IPS DF 6.9 (cell line): ENCODE measurements around the gene C3orf70.

Experiments used
- DNase-seq: peaks from one replicate; pipeline ENCODE4 v3.0.0-alpha.2; 2013; ENCODE audit warnings: low read depth, low spot score
- H3K27ac ChIP-seq: one replicate; pipeline ENCODE4 v1.5.1; 2013; ENCODE audit warnings: low read length, control low read depth
- H3K27me3 ChIP-seq: 2 replicates; pipeline ENCODE4 v1.6.1; 2013; ENCODE audit warnings: mild to moderate bottlenecking, low read length; ENCODE audit not compliant: control insufficient read depth, insufficient read depth
- H3K36me3 ChIP-seq: 2 replicates; pipeline ENCODE4 v1.6.1; 2013; ENCODE audit warnings: low read length; ENCODE audit not compliant: control insufficient read depth, insufficient read depth
- H3K4me1 ChIP-seq: 2 replicates; pipeline ENCODE4 v1.6.1; 2013; ENCODE audit warnings: low read length; ENCODE audit not compliant: control insufficient read depth, insufficient read depth
- H3K4me3 ChIP-seq: 2 replicates; pipeline ENCODE4 v1.5.1; 2013; ENCODE audit warnings: mild to moderate bottlenecking, low read length
- H3K9me3 ChIP-seq: 2 replicates; pipeline ENCODE4 v1.6.1; 2013; ENCODE audit warnings: low read length, inconsistent platforms; ENCODE audit not compliant: control insufficient read depth, insufficient read depth
- WGBS: extraction: QIAGEN DNeasy Blood & Tissue Kit; methylation state at CpG from one replicate; pipeline ENCODE4 v1.1.7; 2013; ENCODE audit warnings: mixed read lengths, missing lambda C conversion rate; ENCODE audit not compliant: insufficient read length, insufficient coverage; 5-methylcytosine and 5-hydroxymethylcytosine counted together

C3orf70 gene

GRCh38 chr3:185089343-185089742 lies 63.5 kb downstream of the C3orf70 start:
- no peaks in the 10 kb centered on the region for H3K27me3 ChIP-seq
- no peaks in the 10 kb centered on the region for H3K9me3 ChIP-seq
- no peaks in the 10 kb centered on the region for H3K4me1 ChIP-seq
- DNase-seq = no peak
- no peaks in the 10 kb centered on the region for H3K36me3 ChIP-seq
- H3K27ac ChIP-seq = no peak overlapping the region
- H3K4me3 ChIP-seq = no peak overlapping the region
- WGBS = no CpG with 5 or more reads among the region's 2 CpGs

DNA sequence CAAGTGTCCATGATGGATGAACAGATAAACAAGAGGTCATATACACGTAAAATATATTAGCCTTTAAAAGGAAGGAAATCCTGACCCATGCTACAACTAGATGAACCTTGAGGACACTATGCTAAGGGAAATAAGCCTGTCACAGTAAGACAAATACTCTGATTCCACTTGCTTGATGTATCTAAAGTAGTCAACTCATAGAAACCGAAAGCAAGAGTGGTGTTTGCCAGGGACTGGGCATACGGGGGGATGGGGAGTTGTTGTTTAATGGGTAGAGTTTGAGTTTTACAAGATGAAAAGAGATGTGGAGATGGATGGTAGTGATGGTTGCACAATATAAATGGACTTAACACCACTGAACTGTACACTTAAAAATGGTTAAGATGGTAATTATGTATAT lies 65.4 kb downstream of the C3orf70 start:
- Histone ChIP-seq H3K27ac (no peak overlapping the region), H3K27me3 (no peaks in the 10 kb centered on the region), H3K36me3 (no peaks in the 10 kb centered on the region), H3K4me3 (no peak overlapping the region), H3K9me3 (no peaks in the 10 kb centered on the region), H3K4me1 (no peaks in the 10 kb centered on the region)
- 100% methylated on average over 1 of the region's 3 CpGs for WGBS
- DNase-seq = no peak

GRCh38 chr3:185084901-185085300 lies 68.0 kb downstream of the C3orf70 start:
- H3K36me3 ChIP-seq = 0 out of 2 replicates have a peak, but pooled peaks cover 2% of the 10 kb centered on the region
- no CpG with 5 or more reads among the region's 5 CpGs for WGBS
- H3K27ac ChIP-seq = no peak overlapping the region
- no peak overlapping the region for H3K4me3 ChIP-seq
- DNase-seq = no peak
- no peaks in the 10 kb centered on the region for H3K9me3 ChIP-seq
- H3K27me3 ChIP-seq = no peaks in the 10 kb centered on the region
- H3K4me1 ChIP-seq = no peaks in the 10 kb centered on the region

DNA sequence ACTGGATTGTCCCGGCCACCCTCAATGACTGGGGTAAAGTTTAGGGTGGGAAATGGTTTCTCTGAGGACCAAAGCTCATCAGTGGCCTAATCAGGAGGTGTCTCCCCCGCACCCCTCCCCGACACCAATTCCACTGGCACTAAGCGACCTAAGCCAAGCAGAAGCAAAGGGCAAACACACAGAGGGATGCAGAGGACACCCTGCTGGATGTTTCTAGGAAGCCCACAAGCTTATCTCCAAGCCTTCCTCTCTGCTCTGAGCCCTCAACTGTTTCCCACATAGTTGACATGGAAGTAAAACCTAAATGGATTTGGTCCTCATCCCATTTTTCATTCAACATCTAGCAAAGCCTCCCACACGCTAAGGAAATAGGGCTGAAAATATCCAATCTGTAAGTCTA lies 68.5 kb downstream of the C3orf70 start:
- H3K27me3 ChIP-seq = no peaks in the 10 kb centered on the region
- no CpG with 5 or more reads among the region's 5 CpGs for WGBS
- H3K4me1 ChIP-seq = no peaks in the 10 kb centered on the region
- H3K4me3 ChIP-seq = no peak overlapping the region
- no peak for DNase-seq
- no peak overlapping the region for H3K27ac ChIP-seq
- H3K9me3 ChIP-seq = no peaks in the 10 kb centered on the region
- 0 out of 2 replicates have a peak, but pooled peaks cover 2% of the 10 kb centered on the region for H3K36me3 ChIP-seq

DNA sequence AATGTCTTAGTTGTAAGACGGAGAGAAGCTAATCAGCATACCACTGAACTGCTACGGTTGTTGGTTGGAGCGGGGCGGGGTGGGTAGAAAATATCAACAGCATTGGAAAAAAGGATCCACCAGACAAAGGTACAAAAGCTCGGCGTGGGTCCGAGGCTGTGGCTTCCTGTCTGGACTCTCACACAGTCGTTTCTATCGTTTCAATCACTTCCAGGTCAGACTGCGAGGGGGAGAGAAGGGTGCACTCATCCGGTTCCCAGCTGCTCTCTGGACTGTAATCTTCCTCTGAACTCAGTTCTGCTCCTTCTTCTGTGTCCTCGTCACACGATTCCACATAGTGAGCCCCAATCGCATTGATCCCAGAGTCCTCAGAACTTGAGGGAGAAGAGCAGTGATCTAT lies 70.0 kb downstream of the C3orf70 start:
- Histone ChIP-seq H3K27ac (no peak overlapping the region), H3K4me3 (no peak overlapping the region), H3K36me3 (0 out of 2 replicates have a peak, but pooled peaks cover 2% of the 10 kb centered on the region), H3K9me3 (no peaks in the 10 kb centered on the region), H3K4me1 (no peaks in the 10 kb centered on the region), H3K27me3 (no peaks in the 10 kb centered on the region)
- no peak for DNase-seq
- WGBS = no CpG with 5 or more reads among the region's 14 CpGs

GRCh38 chr3:185082149-185082548 lies 70.7 kb downstream of the C3orf70 start:
- H3K27me3 ChIP-seq = no peaks in the 10 kb centered on the region
- no CpG with 5 or more reads among the region's 3 CpGs for WGBS
- DNase-seq = no peak
- no peak overlapping the region for H3K4me3 ChIP-seq
- H3K27ac ChIP-seq = no peak overlapping the region
- H3K36me3 ChIP-seq = 0 out of 2 replicates have a peak, but pooled peaks cover 2% of the 10 kb centered on the region
- H3K9me3 ChIP-seq = no peaks in the 10 kb centered on the region
- no peaks in the 10 kb centered on the region for H3K4me1 ChIP-seq

DNA sequence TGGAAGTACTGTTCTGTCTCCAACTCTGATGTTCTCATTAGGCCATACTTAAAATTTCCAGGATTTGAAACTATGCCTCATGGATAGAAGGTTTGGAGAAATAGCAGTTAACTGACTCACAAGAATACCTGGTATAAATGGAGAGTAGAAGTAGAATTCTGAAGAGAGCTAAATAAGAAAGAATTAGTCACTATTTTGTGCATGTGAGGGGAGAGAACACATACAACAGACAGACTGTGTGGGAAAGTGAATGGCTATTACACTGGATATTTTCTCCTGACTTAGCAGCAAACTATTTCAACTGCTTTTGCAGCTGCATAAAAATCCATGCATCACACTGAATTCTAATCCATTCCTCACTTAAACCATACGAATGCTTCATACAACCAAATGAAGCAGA lies 71.3 kb downstream of the C3orf70 start:
- H3K36me3 ChIP-seq = 0 out of 2 replicates have a peak, but pooled peaks cover 2% of the 10 kb centered on the region
- H3K4me3 ChIP-seq = no peak overlapping the region
- no peak for DNase-seq
- no peaks in the 10 kb centered on the region for H3K9me3 ChIP-seq
- WGBS = 100% methylated on average over 1 of the region's 1 CpG
- no peaks in the 10 kb centered on the region for H3K27me3 ChIP-seq
- H3K4me1 ChIP-seq = no peaks in the 10 kb centered on the region
- H3K27ac ChIP-seq = no peak overlapping the region

- 0 out of 2 replicates have a peak, but pooled peaks cover 2% of the 10 kb centered on the region for H3K36me3 ChIP-seq
- H3K9me3 ChIP-seq = no peaks in the 10 kb centered on the region
- H3K4me1 ChIP-seq = no peaks in the 10 kb centered on the region
- H3K27me3 ChIP-seq = no peaks in the 10 kb centered on the region
- DNase-seq = no peak
- WGBS = no CpG with 5 or more reads among the region's 1 CpG
- H3K27ac ChIP-seq = no peak overlapping the region
- no peak overlapping the region for H3K4me3 ChIP-seq
Observed at GRCh38 chr3:185079625-185080024, 73.2 kb downstream of the C3orf70 start.

DNA sequence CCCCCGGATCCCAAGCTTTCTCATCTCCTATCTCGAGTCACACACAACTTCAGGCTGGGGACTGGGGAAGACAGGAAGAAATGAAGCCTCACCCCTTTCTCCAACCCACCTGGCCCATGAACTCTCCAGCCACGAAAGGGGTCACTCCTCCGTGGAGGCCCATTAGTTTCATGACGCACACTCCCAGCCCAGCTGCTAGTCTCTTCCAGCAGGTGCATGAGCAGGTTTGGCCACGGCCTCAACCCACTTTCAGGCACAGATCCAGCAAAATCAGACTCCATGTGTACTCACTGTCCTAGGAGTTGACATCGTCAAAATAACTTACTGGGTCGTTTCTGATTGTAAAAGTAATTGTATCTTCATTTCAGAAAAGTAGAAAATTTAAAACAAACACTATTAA lies 76.6 kb downstream of the C3orf70 start:
- Histone ChIP-seq H3K36me3 (0 out of 2 replicates have a peak, but pooled peaks cover 2% of the 10 kb centered on the region), H3K4me1 (no peaks in the 10 kb centered on the region), H3K27me3 (no peaks in the 10 kb centered on the region), H3K27ac (no peak overlapping the region), H3K4me3 (no peak overlapping the region), H3K9me3 (no peaks in the 10 kb centered on the region)
- DNase-seq = no peak
- WGBS = no CpG with 5 or more reads among the region's 8 CpGs

GRCh38 chr3:185075547-185075946 lies 77.3 kb downstream of the C3orf70 start:
- no peak overlapping the region for H3K4me3 ChIP-seq
- WGBS = no CpG with 5 or more reads among the region's 13 CpGs
- no peaks in the 10 kb centered on the region for H3K27me3 ChIP-seq
- no peaks in the 10 kb centered on the region for H3K9me3 ChIP-seq
- H3K36me3 ChIP-seq = 0 out of 2 replicates have a peak, but pooled peaks cover 1% of the 10 kb centered on the region
- no peak for DNase-seq
- H3K27ac ChIP-seq = no peak overlapping the region
- H3K4me1 ChIP-seq = peaks cover 4% of the 10 kb centered on the region; the same call in 1 of the 2 replicates

DNA sequence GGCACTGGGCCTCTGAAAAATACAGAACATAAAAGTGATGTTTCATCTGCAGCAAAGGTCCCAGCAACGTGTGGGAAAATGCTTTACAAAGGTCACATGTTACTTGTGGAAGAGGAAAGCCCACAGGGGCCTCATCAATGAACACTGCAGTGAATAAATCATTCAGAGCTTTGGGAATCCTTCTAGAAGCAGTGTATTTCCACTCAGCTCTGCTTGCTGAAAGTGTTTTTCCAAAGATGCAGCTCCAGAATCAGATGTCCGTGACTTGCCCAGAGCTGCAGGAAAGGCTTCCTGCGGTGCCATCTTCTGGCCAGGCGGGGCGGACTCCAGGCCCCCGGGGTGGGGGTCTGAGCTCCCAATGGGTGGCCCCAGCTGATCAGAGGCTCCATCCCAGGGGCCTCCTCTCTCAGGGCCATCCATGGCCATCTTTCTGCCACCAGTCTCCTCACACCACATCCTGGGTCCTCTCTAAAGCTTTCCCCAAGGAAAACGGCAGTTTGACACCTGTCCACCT lies 81.5 kb downstream of the C3orf70 start:
- no peak for DNase-seq
- no CpG with 5 or more reads among the region's 7 CpGs for WGBS
- Histone ChIP-seq H3K4me1 (peaks cover 4% of the 10 kb centered on the region; the same call in 1 of the 2 replicates), H3K36me3 (no peaks in the 10 kb centered on the region), H3K9me3 (no peaks in the 10 kb centered on the region), H3K4me3 (no peak overlapping the region), H3K27me3 (no peaks in the 10 kb centered on the region), H3K27ac (no peak overlapping the region)
